ENCODE measurements around the gene NRXN3. TPM values are rescaled to one million over a fixed set of nuclear protein-coding genes. Genes with fewer than 3 reads are reported as not detected.

Gene NRXN3
- total RNA-seq, 1 experiment from 2014 or later = not detected

- no peak overlapping the region for H3K4me2 ChIP-seq
- TF ChIP-seq EZH2 (IDR thresholded peaks at IDR 0.05; ENCODE audit: low read depth) (no peak), CTCF (conservative IDR thresholded peaks at IDR 0.05) (no peak)
- H3K9me2 ChIP-seq (ENCODE audit: insufficient read depth) = no peaks in the 10 kb centered on the region
- H3K4me1 ChIP-seq (replicated peaks; ENCODE audit: insufficient read depth) = no peaks in the 10 kb centered on the region
- no peak overlapping the region for H2AFZ ChIP-seq
- no peaks in the 10 kb centered on the region for H4K20me1 ChIP-seq (ENCODE audit: insufficient read depth)
- no peak overlapping the region for H3K27ac ChIP-seq
- H3F3A ChIP-seq (ENCODE audit: insufficient read depth, low read depth) = no peaks in the 10 kb centered on the region
- CTCF ChIA-PET = no interaction called here
- no peaks in the 10 kb centered on the region for H3K36me3 ChIP-seq (ENCODE audit: low read depth)
- BruUV-seq (replicated peaks) = no TSS peak
- no peak overlapping the region for H3K4me3 ChIP-seq
- no peaks in the 10 kb centered on the region for H3K79me2 ChIP-seq (ENCODE audit: low read depth)
- intact Hi-C loops (cut with micrococcal nuclease; ENCODE audit: unreplicated experiment) = no loop called here
- DNase-seq = no peak
- POLR2A ChIA-PET (ENCODE audit: unreplicated experiment) = no interaction called here
- H3K27me3 ChIP-seq (ENCODE audit: insufficient read depth, low read depth) = peaks cover 11% of the 10 kb centered on the region
- H3K9me3 ChIP-seq (ENCODE audit: insufficient read depth, low read depth) = no peaks in the 10 kb centered on the region
Observed at GRCh38 chr14:79573486-79573885, 1403.3 kb downstream of the NRXN3 start.

- Histone ChIP-seq H3K79me2 (ENCODE audit: low read depth) (no peaks in the 10 kb centered on the region), H2AFZ (no peak overlapping the region), H3K4me3 (no peak overlapping the region), H3K9me3 (ENCODE audit: insufficient read depth, low read depth) (no peaks in the 10 kb centered on the region), H3K27me3 (ENCODE audit: insufficient read depth, low read depth) (peaks cover 4% of the 10 kb centered on the region; the same call in 1 of the 2 replicates), H3K27ac (no peak overlapping the region), H3K9me2 (ENCODE audit: insufficient read depth) (no peaks in the 10 kb centered on the region), H4K20me1 (ENCODE audit: insufficient read depth) (no peaks in the 10 kb centered on the region), H3K4me1 (replicated peaks; ENCODE audit: insufficient read depth) (no peaks in the 10 kb centered on the region), H3F3A (ENCODE audit: insufficient read depth, low read depth) (no peaks in the 10 kb centered on the region), H3K36me3 (ENCODE audit: low read depth) (no peaks in the 10 kb centered on the region), H3K4me2 (no peak overlapping the region)
- POLR2A ChIA-PET (ENCODE audit: unreplicated experiment) = no interaction called here
- no peak for DNase-seq
- intact Hi-C loops (cut with micrococcal nuclease; ENCODE audit: unreplicated experiment) = no loop called here
- TF ChIP-seq CTCF (conservative IDR thresholded peaks at IDR 0.05) (no peak), EZH2 (IDR thresholded peaks at IDR 0.05; ENCODE audit: low read depth) (no peak)
- CTCF ChIA-PET = no interaction called here
- BruUV-seq (replicated peaks) = no TSS peak
Observed at GRCh38 chr14:79575032-79575431, 1404.9 kb downstream of the NRXN3 start.

GRCh38 chr14:79576424-79576823, 1406.3 kb downstream of the NRXN3 start:
- no peaks in the 10 kb centered on the region for H4K20me1 ChIP-seq (ENCODE audit: insufficient read depth)
- no peaks in the 10 kb centered on the region for H3K36me3 ChIP-seq (ENCODE audit: low read depth)
- no peak for TF ChIP-seq CTCF (conservative IDR thresholded peaks at IDR 0.05)
- TF ChIP-seq EZH2 (IDR thresholded peaks at IDR 0.05; ENCODE audit: low read depth) = no peak
- CTCF ChIA-PET = no interaction called here
- H2AFZ ChIP-seq = no peak overlapping the region; the same call in 1 of the 2 replicates
- H3K4me2 ChIP-seq = no peak overlapping the region
- H3K9me3 ChIP-seq (ENCODE audit: insufficient read depth, low read depth) = no peaks in the 10 kb centered on the region
- DNase-seq = no peak
- POLR2A ChIA-PET (ENCODE audit: unreplicated experiment) = no interaction called here
- BruUV-seq (replicated peaks) = no TSS peak
- no peaks in the 10 kb centered on the region for H3K27me3 ChIP-seq (ENCODE audit: insufficient read depth, low read depth)
- no peaks in the 10 kb centered on the region for H3K79me2 ChIP-seq (ENCODE audit: low read depth)
- H3F3A ChIP-seq (ENCODE audit: insufficient read depth, low read depth) = no peaks in the 10 kb centered on the region
- intact Hi-C loops (cut with micrococcal nuclease; ENCODE audit: unreplicated experiment) = no loop called here
- H3K27ac ChIP-seq = no peak overlapping the region
- H3K4me1 ChIP-seq (replicated peaks; ENCODE audit: insufficient read depth) = no peaks in the 10 kb centered on the region
- no peak overlapping the region for H3K4me3 ChIP-seq
- H3K9me2 ChIP-seq (ENCODE audit: insufficient read depth) = no peaks in the 10 kb centered on the region

Data from PC-9 (cell line).